ENCODE results near the gene HDDC3. TPM values are rescaled to one million over a fixed set of nuclear protein-coding genes. Genes with fewer than 3 reads are reported as not detected.
A peak's percentile ranks its signal among the peaks of the same experiment; 100 is the strongest.

Gene HDDC3
- total and polyA plus RNA-seq, 5 donors from 2014 or later, result 15.6 to 36.2 (median 30.8) TPM

DNA sequence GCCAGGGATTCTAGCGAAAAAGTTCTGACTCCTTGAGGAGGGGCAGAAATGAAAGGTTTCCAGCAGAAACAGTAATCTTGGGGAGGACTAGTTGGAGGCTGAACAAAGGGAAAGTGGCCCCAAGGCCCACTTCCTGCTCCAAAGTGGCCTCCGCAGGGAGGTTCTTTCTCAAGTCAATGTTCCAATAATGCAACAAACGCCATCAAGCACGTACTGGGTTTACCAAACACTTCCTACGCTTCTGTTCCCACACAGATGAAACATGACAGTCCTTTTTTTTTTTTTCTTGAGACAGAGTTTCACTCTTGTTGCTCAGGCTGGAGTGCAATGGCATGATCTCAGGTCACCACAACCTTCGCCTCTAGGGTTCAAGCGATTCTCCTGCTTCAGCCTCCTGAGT lies 12.7 kb upstream of the HDDC3 start:
- Mint-ChIP-seq H3K4me1 (no peaks in the 10 kb centered on the region), H3K36me3 (peaks cover 27% of the 10 kb centered on the region)
- no peaks in the 10 kb centered on the region for H3K27me3 ChIP-seq (ENCODE audit: control insufficient read depth, insufficient read depth, low read length)

DNA sequence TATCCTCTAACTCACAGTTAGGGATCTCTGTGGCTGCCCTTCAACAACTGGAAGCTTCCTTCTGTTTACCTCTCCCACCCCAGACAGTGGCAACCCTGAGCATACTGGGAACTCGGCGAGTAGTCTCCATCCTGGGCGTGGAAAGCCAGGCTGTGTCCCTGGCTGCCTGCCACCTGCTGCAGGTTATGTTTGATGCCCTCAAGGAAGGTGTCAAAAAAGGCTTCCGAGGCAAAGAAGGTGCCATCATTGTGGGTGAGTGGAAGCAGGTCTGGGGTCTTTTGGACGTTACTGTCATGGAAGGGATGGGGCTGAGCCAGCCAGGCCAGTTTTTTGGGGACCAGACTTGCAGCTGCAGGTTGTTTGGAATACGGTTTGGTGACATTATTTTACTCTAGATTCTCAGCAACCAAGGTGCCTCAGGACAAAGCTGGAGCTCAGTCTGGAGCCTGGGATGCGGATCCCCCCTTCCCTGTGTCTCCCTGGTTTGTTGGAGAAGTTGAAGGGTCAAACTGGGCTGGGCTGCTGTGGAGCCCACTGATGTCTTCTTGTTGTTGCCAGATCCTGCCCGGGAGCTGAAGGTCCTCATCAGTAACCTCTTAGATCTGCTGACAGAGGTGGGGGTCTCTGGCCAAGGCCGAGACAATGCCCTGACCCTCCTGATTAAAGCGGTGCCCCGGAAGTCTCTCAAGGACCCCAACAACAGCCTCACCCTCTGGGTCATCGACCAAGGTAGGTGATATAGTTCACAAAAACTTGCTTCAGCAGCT lies 10.2 kb upstream of the HDDC3 start:
- peak overlapping the region in 1 of 4 donors; percentile 69 for H3K4me3 Mint-ChIP-seq

More for the DNA sequence above, 12.7 kb upstream of the HDDC3 start:
- no peak overlapping the region for H3K4me3 ChIP-seq (ENCODE audit: low read depth, low read length)
- peaks cover 81% of the 10 kb centered on the region for H3K36me3 ChIP-seq (ENCODE audit: control insufficient read depth, insufficient read depth, low read length)
- no peaks in the 10 kb centered on the region for H3K9me3 ChIP-seq (ENCODE audit: control insufficient read depth in 2 of 2, low read length in 2 of 2)
- H3K27me3 Mint-ChIP-seq, result no peaks in the 10 kb centered on the region
- no peak overlapping the region for H3K27ac ChIP-seq (ENCODE audit: insufficient read depth, low read length, poor library complexity, severe bottlenecking)
- H3K27ac Mint-ChIP-seq, result no peak overlapping the region
- H3K9me3 Mint-ChIP-seq, result no peaks in the 10 kb centered on the region
- ATAC-seq (ENCODE audit: low read depth in 2 of 2) (no peak), DNase-seq (no peak)
- no peak overlapping the region for H3K4me3 Mint-ChIP-seq
- no peaks in the 10 kb centered on the region for H3K4me1 ChIP-seq (ENCODE audit: control insufficient read depth, insufficient read depth, low read length, poor library complexity, severe bottlenecking)

DNA sequence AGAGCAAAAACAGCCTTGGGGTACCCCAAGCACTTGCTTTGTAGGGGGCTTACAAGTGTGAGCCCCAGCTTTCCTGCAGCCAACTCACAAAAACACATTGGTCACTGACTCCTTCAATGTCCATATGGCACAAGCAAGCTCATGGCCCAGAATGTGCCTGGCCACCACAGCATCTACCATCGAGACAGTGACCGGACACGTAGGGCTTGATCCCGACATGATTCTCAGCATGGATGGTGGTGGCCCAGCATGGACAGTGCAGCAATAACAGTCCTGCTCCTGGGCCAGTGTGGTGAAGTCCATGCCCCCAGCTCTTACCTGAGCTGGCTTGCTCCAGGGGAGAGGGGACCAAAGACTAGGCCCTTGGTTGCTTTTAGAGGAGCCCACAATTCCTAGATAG lies 8.7 kb upstream of the HDDC3 start:
- DNase-seq, result no peak
- H3K9me3 Mint-ChIP-seq, result no peaks in the 10 kb centered on the region
- peaks cover 34% of the 10 kb centered on the region for H3K36me3 Mint-ChIP-seq
- ATAC-seq (ENCODE audit: low read depth in 2 of 2), result no peak
- H3K4me1 Mint-ChIP-seq, result peaks cover 0 to 10% (median 9%) of the 10 kb centered on the region in 4 donors
- no peaks in the 10 kb centered on the region for H3K27me3 ChIP-seq (ENCODE audit: control insufficient read depth, insufficient read depth, low read length)
- peaks cover 7% of the 10 kb centered on the region for H3K4me1 ChIP-seq (ENCODE audit: control insufficient read depth, insufficient read depth, low read length, poor library complexity, severe bottlenecking)
- H3K4me3 ChIP-seq (ENCODE audit: low read depth, low read length), result no peak overlapping the region
- H3K27me3 Mint-ChIP-seq, result no peaks in the 10 kb centered on the region
- H3K4me3 Mint-ChIP-seq, result peak overlapping the region in 1 of 4 donors; percentile 78
- no peaks in the 10 kb centered on the region for H3K9me3 ChIP-seq (ENCODE audit: control insufficient read depth in 2 of 2, low read length in 2 of 2)
- no peak overlapping the region for H3K27ac ChIP-seq (ENCODE audit: insufficient read depth, low read length, poor library complexity, severe bottlenecking)
- H3K36me3 ChIP-seq (ENCODE audit: control insufficient read depth, insufficient read depth, low read length), result peaks cover 64% of the 10 kb centered on the region
- peak overlapping the region in 1 of 3 donors; percentile 65 for H3K27ac Mint-ChIP-seq

More for the DNA sequence above, 10.2 kb upstream of the HDDC3 start:
- no peaks in the 10 kb centered on the region for H3K9me3 Mint-ChIP-seq
- Histone ChIP-seq H3K27me3 (ENCODE audit: control insufficient read depth, insufficient read depth, low read length) (no peaks in the 10 kb centered on the region), H3K36me3 (ENCODE audit: control insufficient read depth, insufficient read depth, low read length) (peaks cover 75% of the 10 kb centered on the region), H3K9me3 (ENCODE audit: control insufficient read depth in 2 of 2, low read length in 2 of 2) (no peaks in the 10 kb centered on the region), H3K4me1 (ENCODE audit: control insufficient read depth, insufficient read depth, low read length, poor library complexity, severe bottlenecking) (no peaks in the 10 kb centered on the region), H3K27ac (ENCODE audit: insufficient read depth, low read length, poor library complexity, severe bottlenecking) (no peak overlapping the region), H3K4me3 (ENCODE audit: low read depth, low read length) (no peak overlapping the region)
- H3K27me3 Mint-ChIP-seq, result no peaks in the 10 kb centered on the region
- H3K36me3 Mint-ChIP-seq, result peaks cover 26% of the 10 kb centered on the region
- ATAC-seq (ENCODE audit: low read depth in 2 of 2) (no peak), DNase-seq (no peak)
- no peaks in the 10 kb centered on the region for H3K4me1 Mint-ChIP-seq
- H3K27ac Mint-ChIP-seq, result no peak overlapping the region

DNA sequence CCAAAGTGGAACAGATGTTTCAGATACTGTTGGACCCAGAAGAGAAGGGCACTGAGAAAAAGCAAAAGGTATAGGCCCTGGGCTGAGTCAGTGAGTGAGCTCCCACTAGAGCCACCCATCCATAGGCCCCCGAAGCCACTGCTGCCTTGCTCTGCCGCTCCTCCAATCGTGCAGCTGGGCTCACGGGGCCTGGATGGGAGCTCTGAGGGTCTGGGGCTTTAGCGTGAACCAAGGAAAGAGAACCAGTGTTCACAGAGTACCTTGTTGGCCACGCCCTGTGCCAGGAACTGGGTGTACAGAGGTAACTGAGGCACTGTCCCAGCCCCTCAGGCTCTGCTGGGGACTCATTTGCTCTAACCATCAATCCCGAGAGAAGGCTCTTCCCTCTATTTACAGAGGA lies 7.4 kb upstream of the HDDC3 start:
- no peak overlapping the region for H3K4me3 ChIP-seq (ENCODE audit: low read depth, low read length)
- H3K9me3 Mint-ChIP-seq, result no peaks in the 10 kb centered on the region
- no peak for DNase-seq
- peaks cover 58% of the 10 kb centered on the region for H3K36me3 ChIP-seq (ENCODE audit: control insufficient read depth, insufficient read depth, low read length)
- peaks cover 30% of the 10 kb centered on the region for H3K36me3 Mint-ChIP-seq
- no peaks in the 10 kb centered on the region for H3K27me3 Mint-ChIP-seq
- no peaks in the 10 kb centered on the region for H3K27me3 ChIP-seq (ENCODE audit: control insufficient read depth, insufficient read depth, low read length)
- H3K4me3 Mint-ChIP-seq, result peak overlapping the region in 2 of 4 donors; percentile 44 to 47
- no peak overlapping the region for H3K27ac ChIP-seq (ENCODE audit: insufficient read depth, low read length, poor library complexity, severe bottlenecking)
- no peaks in the 10 kb centered on the region for H3K9me3 ChIP-seq (ENCODE audit: control insufficient read depth in 2 of 2, low read length in 2 of 2)
- H3K4me1 Mint-ChIP-seq, result peaks cover 0 to 21% (median 10%) of the 10 kb centered on the region in 4 donors
- H3K27ac Mint-ChIP-seq, result no peak overlapping the region
- H3K4me1 ChIP-seq (ENCODE audit: control insufficient read depth, insufficient read depth, low read length, poor library complexity, severe bottlenecking), result peaks cover 17% of the 10 kb centered on the region
- no peak for ATAC-seq (ENCODE audit: low read depth in 2 of 2)

- ATAC-seq (ENCODE audit: low read depth in 2 of 2), result no peak
- H3K4me1 Mint-ChIP-seq, result peaks cover 0 to 33% (median 17%) of the 10 kb centered on the region in 4 donors
- H3K4me3 Mint-ChIP-seq, result no peak overlapping the region
- H3K27ac ChIP-seq (ENCODE audit: insufficient read depth, low read length, poor library complexity, severe bottlenecking), result no peak overlapping the region
- H3K27ac Mint-ChIP-seq, result no peak overlapping the region
- H3K27me3 Mint-ChIP-seq, result no peaks in the 10 kb centered on the region
- H3K9me3 Mint-ChIP-seq, result no peaks in the 10 kb centered on the region
- H3K27me3 ChIP-seq (ENCODE audit: control insufficient read depth, insufficient read depth, low read length), result no peaks in the 10 kb centered on the region
- no peaks in the 10 kb centered on the region for H3K9me3 ChIP-seq (ENCODE audit: control insufficient read depth in 2 of 2, low read length in 2 of 2)
- H3K36me3 ChIP-seq (ENCODE audit: control insufficient read depth, insufficient read depth, low read length), result peaks cover 43% of the 10 kb centered on the region
- H3K4me3 ChIP-seq (ENCODE audit: low read depth, low read length), result no peak overlapping the region
- H3K4me1 ChIP-seq (ENCODE audit: control insufficient read depth, insufficient read depth, low read length, poor library complexity, severe bottlenecking), result peaks cover 27% of the 10 kb centered on the region
- DNase-seq, result no peak
- peaks cover 29% of the 10 kb centered on the region for H3K36me3 Mint-ChIP-seq
These were observed 5.9 kb upstream of the HDDC3 start for GRCh38 chr15:90938261-90938660.

DNA sequence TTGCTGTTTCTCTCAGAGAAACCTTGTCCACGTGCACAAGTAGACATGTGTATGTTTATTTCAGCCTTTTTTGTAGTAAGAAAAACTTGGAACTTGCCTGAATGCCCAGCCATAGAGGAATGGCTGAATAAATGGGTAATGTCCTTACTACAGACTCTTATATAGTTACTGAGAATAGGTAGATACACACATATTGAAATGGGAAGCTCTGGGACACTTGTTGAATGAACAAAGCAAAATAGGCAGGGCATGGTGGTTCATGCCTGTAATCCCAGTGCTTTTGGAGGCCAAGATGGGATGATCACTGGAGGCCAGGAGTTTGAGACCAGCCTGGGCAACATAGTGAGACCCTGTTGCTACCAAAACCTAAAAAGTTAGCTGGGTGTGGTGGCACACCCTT lies 4.5 kb upstream of the HDDC3 start:
- no peak for ATAC-seq (ENCODE audit: low read depth in 2 of 2)
- no peaks in the 10 kb centered on the region for H3K27me3 Mint-ChIP-seq
- peaks cover under 1 to 37% (median 20%) of the 10 kb centered on the region in 4 donors for H3K4me1 Mint-ChIP-seq
- no peak overlapping the region for H3K4me3 ChIP-seq (ENCODE audit: low read depth, low read length)
- H3K9me3 ChIP-seq (ENCODE audit: control insufficient read depth in 2 of 2, low read length in 2 of 2), result no peaks in the 10 kb centered on the region
- peaks cover 25% of the 10 kb centered on the region for H3K36me3 Mint-ChIP-seq
- H3K4me3 Mint-ChIP-seq, result peak overlapping the region; percentile 73 to 94 (median 90)
- no peaks in the 10 kb centered on the region for H3K9me3 Mint-ChIP-seq
- peak overlapping the region in 2 of 3 donors; percentile 81 to 83 for H3K27ac Mint-ChIP-seq
- H3K36me3 ChIP-seq (ENCODE audit: control insufficient read depth, insufficient read depth, low read length), result peaks cover 29% of the 10 kb centered on the region
- H3K27ac ChIP-seq (ENCODE audit: insufficient read depth, low read length, poor library complexity, severe bottlenecking), result no peak overlapping the region
- no peak for DNase-seq
- no peaks in the 10 kb centered on the region for H3K27me3 ChIP-seq (ENCODE audit: control insufficient read depth, insufficient read depth, low read length)
- H3K4me1 ChIP-seq (ENCODE audit: control insufficient read depth, insufficient read depth, low read length, poor library complexity, severe bottlenecking), result peaks cover 35% of the 10 kb centered on the region

DNA sequence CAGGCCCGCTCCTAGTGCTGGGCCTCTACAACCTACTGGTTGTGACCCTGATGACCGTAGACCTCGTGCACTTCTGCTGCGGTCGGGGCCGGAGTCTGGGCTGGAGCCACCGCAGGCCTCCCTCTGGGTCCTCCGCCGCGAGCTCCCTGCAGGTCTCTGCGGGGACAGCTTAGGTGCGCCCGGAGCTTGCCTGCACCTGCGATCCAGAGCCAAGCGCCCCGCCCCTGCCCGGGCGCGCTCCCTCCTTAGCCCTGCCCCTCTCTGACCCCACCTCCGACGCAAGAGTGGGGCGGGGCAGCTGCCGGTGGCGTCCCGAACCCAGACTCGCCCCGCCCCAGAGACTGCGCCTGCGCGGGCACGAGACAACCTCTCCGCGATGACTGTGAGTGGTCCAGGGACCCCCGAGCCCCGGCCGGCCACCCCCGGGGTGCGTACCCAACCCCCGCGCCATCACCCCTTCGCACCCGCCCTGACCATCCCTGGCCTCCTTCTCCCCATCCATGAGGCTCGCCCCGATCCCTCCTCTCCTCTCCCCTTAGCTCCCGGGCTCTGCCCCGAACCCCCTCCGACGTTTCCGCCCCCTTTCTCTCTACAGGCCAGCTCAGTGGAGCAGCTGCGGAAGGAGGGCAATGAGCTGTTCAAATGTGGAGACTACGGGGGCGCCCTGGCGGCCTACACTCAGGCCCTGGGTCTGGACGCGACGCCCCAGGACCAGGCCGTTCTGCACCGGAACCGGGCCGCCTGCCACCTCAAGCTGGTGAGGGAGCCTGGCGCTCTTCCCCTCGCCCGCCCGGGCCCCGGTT lies 2.8 kb upstream of the HDDC3 start, which contains the start of gene UNC45A:
Gene UNC45A (plus strand): TSS at position 337 of the 803 bp plus-strand sequence. CDS start 40 bp downstream, at position 377.
- DNase-seq (peak; percentile 94 to 97 (median 96)), ATAC-seq (ENCODE audit: low read depth in 2 of 2) (peak; percentile 74 to 80)
- H3K9me3 ChIP-seq (ENCODE audit: control insufficient read depth in 2 of 2, low read length in 2 of 2), result no peaks in the 10 kb centered on the region
- Mint-ChIP-seq H3K9me3 (no peaks in the 10 kb centered on the region), H3K36me3 (peaks cover 15% of the 10 kb centered on the region), H3K4me3 (peak within 1 kb of the TSS; percentile 73 to 94 (median 90)), H3K27ac (peak within 1 kb of the TSS; percentile 91 to 97 (median 93)), H3K4me1 (peaks cover 5 to 54% (median 28%) of the 10 kb centered on the region in 4 donors), H3K27me3 (no peaks in the 10 kb centered on the region)
- H3K4me3 ChIP-seq (ENCODE audit: low read depth, low read length), result peak within 1 kb of the TSS; percentile 84
- no peaks in the 10 kb centered on the region for H3K27me3 ChIP-seq (ENCODE audit: control insufficient read depth, insufficient read depth, low read length)
- H3K36me3 ChIP-seq (ENCODE audit: control insufficient read depth, insufficient read depth, low read length), result peaks cover 16% of the 10 kb centered on the region
- H3K27ac ChIP-seq (ENCODE audit: insufficient read depth, low read length, poor library complexity, severe bottlenecking), result peak within 1 kb of the TSS; percentile 79
- peaks cover 51% of the 10 kb centered on the region for H3K4me1 ChIP-seq (ENCODE audit: control insufficient read depth, insufficient read depth, low read length, poor library complexity, severe bottlenecking)
